ENCODE data around the gene HEXB. TPM values are rescaled to one million over a fixed set of nuclear protein-coding genes. Genes with fewer than 3 reads are reported as not detected.
A peak's percentile ranks its signal among the peaks of the same experiment; 100 is the strongest.

The HEXB gene
- total RNA-seq, 1 donor from 2014 or later, result 124 TPM

- H3K9me3 ChIP-seq, result no peaks in the 10 kb centered on the region
- peak overlapping the region; percentile 79 to 88 for H3K4me3 ChIP-seq
- peaks cover 0 to 5% of the 10 kb centered on the region in 2 donors for H3K4me1 ChIP-seq
- H3K36me3 ChIP-seq, result no peaks in the 10 kb centered on the region
- H3K27me3 ChIP-seq, result no peaks in the 10 kb centered on the region
- peak overlapping the region; percentile 45 to 62 for H3K27ac ChIP-seq
- peak in 1 of 2 donors; percentile 67 for DNase-seq (ENCODE audit: low spot score in 2 of 2)
- peak in 2 of 3 experiments; percentile 16 to 26 for TF ChIP-seq CTCF (IDR thresholded peaks at IDR 0.05)
- intact Hi-C loops (cut with DNase I), result loop anchor here (5.0 to 10.0 kb wide), 4 partner anchors 323 to 845 kb away; no protein-coding TSS in a partner anchor
Measured at GRCh38 chr5:74639807-74640449, 45.1 kb upstream of the HEXB start.

GRCh38 chr5:74640450-74640953 lies 44.5 kb upstream of the HEXB start, which contains the start of gene ENC1:
Gene ENC1, minus strand, starts transcription at chr5:74640728. Its CDS starts 4,243 bp downstream, at chr5:74636485.
- Histone ChIP-seq H3K4me3 (peak within 1 kb of the TSS; percentile 79 to 88), H3K27me3 (no peaks in the 10 kb centered on the region), H3K36me3 (no peaks in the 10 kb centered on the region), H3K9me3 (no peaks in the 10 kb centered on the region), H3K27ac (peak within 1 kb of the TSS; percentile 45 to 62), H3K4me1 (peaks cover 0 to 5% of the 10 kb centered on the region in 2 donors)
- TF ChIP-seq CTCF (IDR thresholded peaks at IDR 0.05), result peak; percentile 38 to 68 (median 42)
- DNase-seq (ENCODE audit: low spot score in 2 of 2), result peak; percentile 32 to 87
- intact Hi-C loops (cut with DNase I), result loop anchor here (5.0 to 10.0 kb wide), 4 partner anchors 323 to 846 kb away; no protein-coding TSS in a partner anchor

- peaks cover 0 to 5% of the 10 kb centered on the region in 2 donors for H3K4me1 ChIP-seq
- no peak for TF ChIP-seq CTCF (IDR thresholded peaks at IDR 0.05)
- peak overlapping the region; percentile 79 to 88 for H3K4me3 ChIP-seq
- no peaks in the 10 kb centered on the region for H3K36me3 ChIP-seq
- H3K27me3 ChIP-seq, result no peaks in the 10 kb centered on the region
- intact Hi-C loops (cut with DNase I), result loop anchor here (5.0 to 10.0 kb wide), 4 partner anchors 324 to 846 kb away; no protein-coding TSS in a partner anchor
- H3K9me3 ChIP-seq, result no peaks in the 10 kb centered on the region
- DNase-seq (ENCODE audit: low spot score in 2 of 2), result peak in 1 of 2 donors; percentile 78
- peak overlapping the region; percentile 45 to 62 for H3K27ac ChIP-seq
Measured at GRCh38 chr5:74640954-74641734, 43.9 kb upstream of the HEXB start.

GRCh38 chr5:74641735-74642542 lies 43.1 kb upstream of the HEXB start:
- Histone ChIP-seq H3K36me3 (no peaks in the 10 kb centered on the region), H3K27me3 (no peaks in the 10 kb centered on the region), H3K9me3 (no peaks in the 10 kb centered on the region), H3K27ac (peak overlapping the region in 1 of 2 donors; percentile 6), H3K4me3 (peak overlapping the region; percentile 79 to 88), H3K4me1 (peaks cover 0 to 9% of the 10 kb centered on the region in 2 donors)
- peak; percentile 17 to 48 (median 31) for TF ChIP-seq CTCF (IDR thresholded peaks at IDR 0.05)
- intact Hi-C loops (cut with DNase I), result loop anchor here (5.0 to 10.0 kb wide), 4 partner anchors 325 to 847 kb away; no protein-coding TSS in a partner anchor
- DNase-seq (ENCODE audit: low spot score in 2 of 2), result peak in 1 of 2 donors; percentile 63

- no peak overlapping the region for H3K27ac ChIP-seq
Measured at GRCh38 chr5:74642543-74642863, 42.5 kb upstream of the HEXB start.

More at GRCh38 chr5:74642543-74642863, 42.5 kb upstream of the HEXB start:
- Histone ChIP-seq H3K9me3 (no peaks in the 10 kb centered on the region), H3K36me3 (no peaks in the 10 kb centered on the region), H3K4me1 (peaks cover 0 to 14% of the 10 kb centered on the region in 2 donors), H3K27me3 (no peaks in the 10 kb centered on the region), H3K4me3 (no peak overlapping the region)
- no peak for DNase-seq (ENCODE audit: low spot score in 2 of 2)
- no peak for TF ChIP-seq CTCF (IDR thresholded peaks at IDR 0.05)
- intact Hi-C loops (cut with DNase I), result loop anchor here (5.0 to 10.0 kb wide), 4 partner anchors 325 to 848 kb away; no protein-coding TSS in a partner anchor

Measured in ascending aorta (tissue), 2 donors.